SK-N-DZ (cell line): ENCODE data around the gene DOCK8.

Experiments
- DNase-seq: peaks from one replicate; pipeline ENCODE4 v3.0.0-alpha.2; 2015; ENCODE audit warnings: low spot score

Gene DOCK8

DNA sequence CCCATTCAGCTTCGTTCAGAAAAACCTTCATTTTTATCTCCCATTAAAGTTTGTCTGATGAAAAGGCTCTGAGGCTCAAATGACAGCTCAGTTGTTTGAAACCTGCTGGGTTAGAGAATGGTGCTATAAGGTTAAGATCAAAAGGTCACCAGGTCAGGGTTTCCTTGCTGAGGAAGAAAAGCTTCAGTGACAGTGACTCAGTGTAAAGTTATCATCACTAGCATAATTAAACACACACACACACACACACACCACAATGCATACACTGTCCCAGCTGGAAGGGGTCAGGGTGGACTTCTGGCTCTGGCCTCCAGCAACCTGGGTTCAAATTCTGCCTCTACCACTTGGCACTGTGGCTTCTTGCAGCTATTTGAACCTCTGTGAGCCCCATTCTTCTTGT is 281.1 kb downstream of the DOCK8 start:
- DNase-seq, result no peak

DNA sequence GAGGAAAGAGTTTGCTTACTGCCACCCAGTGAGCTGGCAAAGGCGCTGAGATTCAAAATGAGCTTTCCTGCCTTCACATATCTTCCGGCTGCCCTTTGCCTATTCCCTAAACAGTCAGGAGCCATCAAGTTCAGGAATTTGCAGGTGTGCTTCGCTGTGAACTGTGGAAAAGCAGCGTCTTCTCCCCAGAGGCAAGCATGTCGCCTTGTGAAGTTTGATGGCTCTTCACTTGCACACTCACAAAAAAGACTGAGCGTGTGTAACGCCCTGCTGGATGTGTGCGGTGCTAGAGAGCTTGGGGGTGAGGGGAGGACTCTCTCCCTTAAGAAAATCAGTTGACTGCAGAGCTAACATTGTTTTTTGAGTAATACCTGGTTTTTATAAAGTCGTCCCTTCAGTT is 288.7 kb downstream of the DOCK8 start:
- DNase-seq, result no peak

DNA sequence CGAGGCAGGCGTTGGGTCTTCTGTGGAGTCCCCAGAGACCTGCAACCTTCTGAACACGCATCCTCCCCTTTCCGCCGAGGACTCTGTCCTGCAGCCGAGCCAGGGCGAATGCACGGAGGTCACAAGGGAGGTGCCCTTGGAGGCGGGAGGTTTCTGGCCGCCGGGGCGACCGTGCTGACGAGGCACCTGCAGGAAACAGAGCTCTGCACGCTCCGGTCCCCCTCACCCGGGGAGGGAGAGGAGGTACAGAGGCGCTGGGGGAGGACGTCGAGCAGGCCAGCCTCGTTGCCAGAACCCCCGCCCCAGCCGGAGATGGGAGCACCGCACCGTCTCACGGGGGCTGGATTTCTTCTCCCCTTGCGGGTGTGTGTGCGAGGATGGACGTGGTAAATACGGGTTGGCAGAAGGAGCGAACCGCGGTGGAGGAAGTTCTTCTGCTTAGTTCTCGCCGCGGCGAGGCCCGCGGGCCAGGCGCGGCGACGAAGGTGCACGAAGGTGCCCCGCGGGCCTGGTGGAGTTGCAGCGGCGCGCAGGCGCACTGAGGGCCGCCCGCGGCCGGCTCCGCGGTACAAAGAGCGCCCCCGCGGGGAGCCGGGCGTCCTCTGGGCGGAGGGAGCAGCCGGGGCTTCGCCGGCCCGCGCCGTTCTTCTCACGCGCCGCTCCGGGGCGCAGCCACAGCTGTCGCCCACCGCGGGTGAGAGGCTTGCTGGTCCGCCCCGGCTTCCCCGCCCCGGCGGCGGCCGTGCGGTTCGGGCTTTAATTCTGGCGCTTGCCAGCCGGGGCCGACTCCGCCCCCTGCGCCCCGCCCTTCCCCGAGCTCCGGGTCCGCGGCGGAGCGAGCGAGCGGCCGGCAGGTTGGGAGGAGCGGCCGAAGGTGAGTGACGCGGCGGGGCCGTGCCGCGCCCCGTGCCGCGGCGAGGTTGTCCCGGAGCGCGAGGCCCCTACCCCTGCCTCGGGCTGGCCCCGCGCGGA is 289.5 kb downstream of the DOCK8 start, which contains the start of gene KANK1:
TSS of gene KANK1 (plus strand) at position 815 of the 972 bp plus-strand sequence.
- DNase-seq, result peak; percentile 8

DNA sequence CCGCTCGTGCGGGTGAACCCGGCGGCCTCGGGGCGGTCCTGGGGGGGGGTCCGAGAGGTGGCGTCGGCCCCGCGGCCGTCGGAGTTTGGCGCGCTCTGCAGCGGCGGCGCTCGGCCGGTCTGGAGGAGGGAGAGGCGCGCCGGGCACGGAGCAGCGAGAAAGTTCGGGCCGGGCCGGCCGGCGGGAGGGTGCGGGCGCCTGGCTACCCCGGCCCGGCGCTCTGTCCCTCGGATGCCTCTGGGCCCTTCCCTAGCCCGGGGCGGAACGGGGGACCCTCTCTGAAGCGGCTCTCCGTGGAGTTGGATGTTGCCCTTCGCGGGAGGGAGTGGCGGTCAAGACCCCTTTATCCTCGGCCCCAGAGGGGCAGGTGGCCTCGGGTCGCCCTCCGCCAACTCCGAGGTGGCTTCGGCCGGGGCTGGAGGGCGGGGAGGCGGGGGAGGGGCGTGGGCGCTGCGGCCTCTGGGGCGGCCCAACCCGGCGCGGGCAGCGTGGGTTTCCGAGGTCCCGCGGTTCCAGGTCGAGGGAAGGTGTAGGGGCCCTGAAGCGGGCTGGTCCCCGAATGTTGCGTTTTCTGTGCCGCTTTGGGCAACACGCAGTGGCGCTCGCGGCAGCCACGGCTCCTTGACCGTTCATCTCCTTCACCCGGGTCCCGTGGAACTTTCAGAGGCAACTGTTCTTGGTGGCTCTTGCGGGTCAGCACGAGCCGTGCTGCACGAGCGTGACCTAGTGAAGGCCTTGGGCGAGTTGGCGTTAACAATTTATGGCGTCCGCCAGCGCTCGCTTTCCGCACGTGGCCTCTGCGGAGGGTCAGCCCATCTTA is 290.5 kb downstream of the DOCK8 start:
- no peak for DNase-seq

DNA sequence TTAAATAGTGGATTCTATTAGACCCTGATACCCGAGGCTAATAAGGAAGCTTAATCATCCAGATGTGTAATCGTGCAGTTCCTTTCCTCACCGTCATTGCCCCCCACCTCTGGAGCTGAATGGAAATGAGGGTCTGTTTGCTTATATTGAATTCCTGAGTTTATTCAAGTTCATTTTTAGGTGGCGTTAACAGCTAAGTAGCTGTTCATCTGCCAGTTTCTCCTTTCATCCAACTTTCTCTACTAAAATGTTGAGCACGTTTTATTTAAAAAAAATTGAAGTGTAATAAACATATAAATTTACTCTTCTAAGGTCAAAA is 291.0 kb downstream of the DOCK8 start:
- DNase-seq, result no peak

DNA sequence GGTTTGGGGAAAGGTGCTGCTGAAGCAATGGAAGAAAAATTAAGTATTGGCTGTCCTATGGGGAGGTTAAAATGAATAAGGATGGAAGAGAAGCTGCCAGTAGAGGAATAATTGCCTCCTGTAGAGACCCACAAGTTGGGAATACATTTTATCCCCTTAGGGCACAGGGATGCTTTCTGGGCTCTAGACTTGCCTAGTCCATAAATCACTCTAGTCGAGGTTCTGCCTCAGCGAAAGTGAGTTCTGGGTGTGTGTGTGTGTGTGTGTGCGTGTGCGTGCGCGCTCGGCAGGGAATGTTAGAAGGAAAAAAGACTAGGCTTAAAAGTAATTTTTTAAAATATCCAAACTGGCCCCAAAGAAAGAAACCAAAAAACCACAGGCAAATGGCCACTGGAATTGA is 291.6 kb downstream of the DOCK8 start:
- no peak for DNase-seq

DNA sequence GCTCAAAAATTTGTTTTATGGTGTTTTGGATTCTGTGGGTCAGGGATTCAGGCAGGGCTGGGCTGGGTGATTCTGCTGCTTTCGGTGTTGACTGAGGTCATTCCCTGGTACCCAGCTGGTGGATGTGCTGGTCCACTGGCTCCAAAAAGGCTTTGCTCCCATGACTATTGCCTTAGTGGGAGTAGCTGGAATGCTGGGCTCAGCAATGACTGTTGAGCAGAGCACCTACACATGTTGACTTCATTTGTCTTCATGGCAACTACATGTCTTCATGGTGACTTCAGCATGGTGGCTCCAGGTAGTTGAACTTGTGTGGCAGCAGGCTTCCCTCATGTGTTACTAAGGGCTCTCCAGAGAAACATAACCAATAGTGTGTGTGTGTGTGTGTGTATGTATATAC is 297.2 kb downstream of the DOCK8 start:
- no peak for DNase-seq

DNA sequence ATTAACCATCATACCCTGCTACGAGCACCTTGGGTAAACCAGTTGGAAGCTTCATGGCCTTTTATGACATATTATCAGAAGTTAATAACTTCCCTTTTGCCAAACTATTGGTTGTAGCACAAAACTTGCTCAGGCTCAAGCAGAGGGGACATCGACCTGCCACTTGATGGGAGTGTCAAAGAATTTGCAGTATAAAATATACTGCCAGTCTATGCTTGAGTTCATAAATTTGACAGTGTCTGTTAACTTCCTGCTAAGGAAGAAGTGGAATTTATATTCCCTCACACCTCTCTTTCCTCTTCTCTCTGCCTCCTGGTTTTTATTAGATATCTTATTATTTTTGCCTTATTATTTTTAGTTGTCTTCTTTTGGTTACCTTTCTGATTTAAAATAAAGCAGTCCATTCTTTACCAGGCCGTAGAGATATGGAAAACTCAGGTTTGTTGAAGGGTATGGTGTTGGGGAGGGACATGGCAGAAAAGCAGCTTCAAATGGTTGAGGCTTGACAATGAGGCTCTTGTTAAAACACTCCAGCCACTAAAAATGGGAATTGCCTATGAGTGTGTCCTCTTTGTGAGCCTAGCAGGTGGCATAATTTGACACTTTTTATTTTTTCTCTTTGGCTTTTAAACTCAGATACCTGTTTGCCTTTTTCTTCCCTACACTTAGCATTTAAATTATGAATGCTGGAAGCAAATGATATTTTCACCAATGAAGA is 298.0 kb downstream of the DOCK8 start:
- DNase-seq, result no peak
